Measurements from ENCODE around the gene PTPRT.

The PTPRT gene

DNA sequence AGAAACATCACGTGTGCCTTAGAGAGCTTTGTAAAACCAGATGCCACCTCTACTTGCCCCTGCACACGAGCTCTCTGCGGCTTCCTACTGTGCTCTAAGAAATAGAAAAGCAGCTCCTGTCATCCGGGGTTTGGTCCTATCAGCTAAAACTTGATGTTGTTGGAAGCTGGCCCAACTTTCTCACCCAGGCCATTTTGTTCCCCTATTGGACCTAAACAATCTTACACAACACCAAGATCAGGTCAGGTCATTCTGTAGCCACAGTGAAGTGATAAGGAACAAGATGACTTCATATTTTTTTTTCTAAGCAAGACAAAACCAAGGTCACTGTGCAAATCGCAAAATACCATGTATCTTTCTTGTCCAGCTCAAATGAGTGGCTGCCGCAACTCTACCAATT, 486.0 kb downstream of the PTPRT start:
- Histone ChIP-seq H3K27ac (no peak overlapping the region), H3K27me3 (no peaks in the 10 kb centered on the region), H3K4me3 (ENCODE audit: low read depth in 1 of 2, low read length in 1 of 2) (no peak overlapping the region), H3K36me3 (no peaks in the 10 kb centered on the region), H3K9me3 (no peaks in the 10 kb centered on the region), H3K4me1 (ENCODE audit: control insufficient read depth in 1 of 2, insufficient read depth in 1 of 2, low read depth in 1 of 2, low read length in 1 of 2) (no peaks in the 10 kb centered on the region)
- TF ChIP-seq CTCF (IDR thresholded peaks at IDR 0.05) = no peak

DNA sequence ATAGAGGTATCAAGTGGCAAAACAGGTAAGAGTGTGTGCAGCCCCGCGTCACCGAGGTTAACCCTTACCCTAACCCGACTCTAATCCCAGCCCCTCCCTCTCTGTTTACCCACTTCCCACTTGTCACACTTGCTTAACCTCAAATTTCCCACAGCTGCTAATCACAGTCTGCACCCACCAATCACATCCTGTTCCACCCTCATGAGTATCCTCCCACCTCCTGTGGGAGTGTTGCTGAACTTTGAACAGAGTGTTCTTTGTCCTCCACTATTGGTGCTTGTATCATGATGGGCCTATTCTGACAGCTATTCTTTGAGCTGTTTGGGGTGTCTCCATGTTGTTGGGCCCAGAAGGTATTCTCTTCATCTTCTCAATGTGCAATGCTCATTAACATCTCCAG, 487.8 kb downstream of the PTPRT start:
- H3K4me1 ChIP-seq (ENCODE audit: control insufficient read depth in 1 of 2, insufficient read depth in 1 of 2, low read depth in 1 of 2, low read length in 1 of 2) = no peaks in the 10 kb centered on the region
- no peak overlapping the region for H3K4me3 ChIP-seq (ENCODE audit: low read depth in 1 of 2, low read length in 1 of 2)
- H3K27me3 ChIP-seq = no peaks in the 10 kb centered on the region
- H3K27ac ChIP-seq = no peak overlapping the region
- TF ChIP-seq CTCF (IDR thresholded peaks at IDR 0.05) = no peak
- H3K36me3 ChIP-seq = no peaks in the 10 kb centered on the region
- no peaks in the 10 kb centered on the region for H3K9me3 ChIP-seq

DNA sequence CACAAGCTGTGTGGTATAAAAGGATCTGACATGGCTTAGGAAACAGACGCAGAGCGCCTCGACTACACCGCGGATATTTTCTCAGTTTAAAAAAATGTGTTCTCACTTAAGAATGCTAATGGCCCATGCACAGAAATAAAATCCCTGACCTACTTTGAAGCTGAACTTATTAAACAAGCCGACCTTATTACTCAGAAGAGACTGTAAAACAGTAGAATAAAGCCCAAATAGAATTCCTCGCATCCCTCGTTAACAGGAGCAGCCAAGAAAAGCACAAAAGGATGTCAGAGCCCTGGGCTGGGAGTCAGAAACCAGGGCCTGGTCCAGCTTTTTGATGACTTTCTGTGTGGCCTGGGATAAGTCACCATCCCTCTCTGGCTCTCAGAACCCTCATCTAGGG, 489.3 kb downstream of the PTPRT start:
- Histone ChIP-seq H3K9me3 (no peaks in the 10 kb centered on the region), H3K27me3 (no peaks in the 10 kb centered on the region), H3K27ac (no peak overlapping the region), H3K36me3 (no peaks in the 10 kb centered on the region), H3K4me3 (ENCODE audit: low read depth in 1 of 2, low read length in 1 of 2) (no peak overlapping the region), H3K4me1 (ENCODE audit: control insufficient read depth in 1 of 2, insufficient read depth in 1 of 2, low read depth in 1 of 2, low read length in 1 of 2) (no peaks in the 10 kb centered on the region)
- no peak for TF ChIP-seq CTCF (IDR thresholded peaks at IDR 0.05)

- no peaks in the 10 kb centered on the region for H3K4me1 ChIP-seq (ENCODE audit: control insufficient read depth in 1 of 2, insufficient read depth in 1 of 2, low read depth in 1 of 2, low read length in 1 of 2)
- no peak overlapping the region for H3K27ac ChIP-seq
- no peaks in the 10 kb centered on the region for H3K36me3 ChIP-seq
- H3K4me3 ChIP-seq (ENCODE audit: low read depth in 1 of 2, low read length in 1 of 2) = no peak overlapping the region
- H3K27me3 ChIP-seq = no peaks in the 10 kb centered on the region
- no peak for TF ChIP-seq CTCF (IDR thresholded peaks at IDR 0.05)
- H3K9me3 ChIP-seq = no peaks in the 10 kb centered on the region
These were observed 491.7 kb downstream of the PTPRT start for GRCh38 chr20:42697962-42698361.

DNA sequence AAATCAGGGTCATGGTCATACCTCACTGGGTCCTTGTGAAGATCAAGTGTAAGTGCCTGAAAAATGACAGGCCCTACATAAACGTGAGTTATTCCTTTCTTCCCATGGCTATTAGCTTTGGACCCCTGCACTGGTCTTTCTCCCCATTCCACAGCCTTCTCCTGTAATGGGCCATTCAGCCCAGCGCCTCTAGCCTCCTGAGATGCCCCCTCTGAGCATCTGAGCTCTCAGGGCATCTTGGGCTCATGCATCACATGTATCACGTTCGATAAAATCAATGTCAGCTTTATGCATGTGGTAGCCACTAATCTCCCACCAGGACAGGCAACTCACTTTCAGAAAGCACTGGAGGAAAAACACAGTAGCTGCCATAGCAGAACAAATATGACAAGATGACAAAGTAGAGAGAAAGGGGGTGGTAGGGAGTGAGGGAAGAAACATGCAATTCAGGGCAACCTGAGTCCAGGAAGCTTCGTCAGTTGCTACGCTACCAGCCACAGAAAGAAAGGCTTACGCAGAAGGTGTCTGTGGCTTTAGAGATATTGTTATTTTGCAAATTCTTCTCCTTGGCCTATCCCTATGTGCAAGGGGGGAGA, 498.8 kb downstream of the PTPRT start:
- Histone ChIP-seq H3K9me3 (no peaks in the 10 kb centered on the region), H3K4me3 (ENCODE audit: low read depth in 1 of 2, low read length in 1 of 2) (no peak overlapping the region), H3K27me3 (no peaks in the 10 kb centered on the region), H3K36me3 (no peaks in the 10 kb centered on the region), H3K27ac (no peak overlapping the region), H3K4me1 (ENCODE audit: control insufficient read depth in 1 of 2, insufficient read depth in 1 of 2, low read depth in 1 of 2, low read length in 1 of 2) (no peaks in the 10 kb centered on the region)
- no peak for TF ChIP-seq CTCF (IDR thresholded peaks at IDR 0.05)

DNA sequence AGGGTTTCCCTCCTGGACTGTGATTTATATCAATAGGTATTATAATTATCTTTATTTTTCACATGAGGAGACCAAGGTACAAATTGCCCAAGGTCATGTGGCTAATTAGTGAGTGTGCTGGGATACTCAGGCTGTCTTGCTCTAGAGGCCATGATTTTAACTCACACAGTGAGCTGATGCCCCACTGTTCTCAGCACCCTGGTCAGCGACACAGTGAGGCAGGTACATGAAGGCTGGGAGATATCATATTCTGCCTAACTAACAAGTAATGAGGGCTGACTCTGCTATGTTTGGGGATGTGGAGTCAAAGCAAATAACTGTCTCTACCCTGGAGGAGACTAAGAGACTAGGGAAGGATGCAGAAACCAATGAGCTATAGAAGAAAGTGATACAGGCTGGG, 501.1 kb downstream of the PTPRT start:
- no peaks in the 10 kb centered on the region for H3K9me3 ChIP-seq
- no peak for TF ChIP-seq CTCF (IDR thresholded peaks at IDR 0.05)
- no peak overlapping the region for H3K4me3 ChIP-seq (ENCODE audit: low read depth in 1 of 2, low read length in 1 of 2)
- H3K4me1 ChIP-seq (ENCODE audit: control insufficient read depth in 1 of 2, insufficient read depth in 1 of 2, low read depth in 1 of 2, low read length in 1 of 2) = no peaks in the 10 kb centered on the region
- no peak overlapping the region for H3K27ac ChIP-seq
- H3K27me3 ChIP-seq = no peaks in the 10 kb centered on the region
- H3K36me3 ChIP-seq = no peaks in the 10 kb centered on the region

Data from neutrophil (primary cell).